Loucy (cell line): Measurements from ENCODE around the gene FBXO11.

ENCODE experiments used
- H2AFZ ChIP-seq: fragments of 200-600 bp; sonication (generic); 2 replicates; pipeline ENCODE4 v1.6.0; 2016; ENCODE audit warnings: antibody characterized with exemption, mild to moderate bottlenecking, low read length, moderate library complexity
- H3F3A ChIP-seq: fragments of 200-600 bp; 2 replicates; pipeline ENCODE4 v1.6.0; 2016; ENCODE audit warnings: antibody characterized with exemption, low read depth, mild to moderate bottlenecking
- H3K27me3 ChIP-seq: fragments of 200-600 bp; sonication (generic); 2 replicates; pipeline ENCODE4 v1.6.1; 2014; ENCODE audit warnings: low read length, mild to moderate bottlenecking; ENCODE audit not compliant: insufficient read depth, poor library complexity, severe bottlenecking
- H3K36me3 ChIP-seq: fragments of 200-600 bp; sonication (generic); 2 replicates; pipeline ENCODE4 v1.6.1; 2016; ENCODE audit warnings: low read length; ENCODE audit not compliant: insufficient read depth
- H3K4me1 ChIP-seq: fragments of 200-600 bp; sonication (generic); 2 replicates; pipeline ENCODE4 v1.5.1; 2014; ENCODE audit warnings: low read length, mild to moderate bottlenecking; ENCODE audit not compliant: insufficient read depth, poor library complexity, severe bottlenecking
- H3K4me2 ChIP-seq: fragments of 200-600 bp; sonication (generic); 2 replicates; pipeline ENCODE4 v1.6.0; 2014; ENCODE audit warnings: antibody characterized with exemption, low read length, low read depth, mild to moderate bottlenecking; ENCODE audit not compliant: poor library complexity, severe bottlenecking
- H3K4me3 ChIP-seq: fragments of 200-600 bp; sonication (generic); 2 replicates; pipeline ENCODE4 v1.5.1; 2014; ENCODE audit warnings: low read length, mild to moderate bottlenecking, mixed read lengths; ENCODE audit not compliant: poor library complexity, severe bottlenecking
- H3K79me2 ChIP-seq: fragments of 200-600 bp; sonication (generic); 2 replicates; pipeline ENCODE4 v1.6.1; 2014; ENCODE audit warnings: low read length; ENCODE audit not compliant: insufficient read depth
- H3K9ac ChIP-seq: fragments of 200-600 bp; sonication (generic); 2 replicates; pipeline ENCODE4 v1.6.0; 2014; ENCODE audit warnings: mild to moderate bottlenecking, low read depth, low read length, moderate library complexity; ENCODE audit not compliant: poor library complexity, severe bottlenecking
- H3K9me2 ChIP-seq: fragments of 200-600 bp; sonication (generic); replicated peaks from 2 replicates; pipeline ENCODE4 v1.6.1; 2016; ENCODE audit warnings: low read depth, low read length, mixed read lengths
- H3K9me3 ChIP-seq: fragments of 200-600 bp; sonication (generic); 2 replicates; pipeline ENCODE4 v1.6.1; 2014; ENCODE audit warnings: mild to moderate bottlenecking, antibody characterized with exemption, low read length, low read depth; ENCODE audit not compliant: insufficient read depth
- H4K20me1 ChIP-seq: fragments of 200-600 bp; sonication (generic); 2 replicates; pipeline ENCODE4 v1.6.0; 2014; ENCODE audit warnings: antibody characterized with exemption, low read length, mild to moderate bottlenecking; ENCODE audit not compliant: insufficient read depth, poor library complexity, severe bottlenecking
- CTCF ChIP-seq: fragments of 200-600 bp; sonication (generic); conservative IDR thresholded peaks from 2 replicates; pipeline ENCODE4 v1.5.1; 2014; ENCODE audit warnings: mild to moderate bottlenecking, antibody characterized with exemption, low read length
- EZH2phosphoT487 ChIP-seq: fragments of 200-600 bp; IDR thresholded peaks from 2 replicates; pipeline ENCODE4 v1.6.1; 2018; ENCODE audit warnings: antibody characterized with exemption, mild to moderate bottlenecking, moderate library complexity, borderline replicate concordance

The FBXO11 gene

DNA sequence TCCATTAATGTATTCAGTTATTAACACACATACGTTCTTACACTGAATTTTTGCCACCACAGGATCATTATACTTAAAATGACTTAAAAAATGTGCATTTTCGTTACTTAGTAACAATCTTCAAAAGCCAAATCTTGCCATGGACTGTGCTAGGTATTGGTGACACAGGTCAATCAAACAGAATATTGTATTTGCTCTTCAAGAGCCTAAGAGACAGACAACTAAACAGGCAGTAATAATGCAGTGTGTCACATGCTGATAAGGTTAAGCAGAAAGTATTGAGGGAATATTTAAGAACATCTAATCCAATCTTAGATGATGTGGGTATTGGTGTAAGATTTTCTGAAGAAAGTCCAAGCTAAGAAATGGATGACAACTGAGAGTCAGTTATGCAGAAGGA is 56.9 kb downstream of the FBXO11 start:
- Histone ChIP-seq H3K79me2 (peaks cover 97% of the 10 kb centered on the region), H3K9me3 (no peaks in the 10 kb centered on the region), H3F3A (no peaks in the 10 kb centered on the region), H3K9ac (no peak overlapping the region), H3K36me3 (peaks cover 11% of the 10 kb centered on the region; the same call in 1 of the 2 replicates), H3K27me3 (no peaks in the 10 kb centered on the region), H2AFZ (no peak overlapping the region), H3K4me1 (peaks cover 8% of the 10 kb centered on the region), H3K9me2 (no peaks in the 10 kb centered on the region), H3K4me2 (no peak overlapping the region), H4K20me1 (peaks cover 64% of the 10 kb centered on the region), H3K4me3 (no peak overlapping the region)
- TF ChIP-seq EZH2phosphoT487 (no peak), CTCF (no peak)

DNA sequence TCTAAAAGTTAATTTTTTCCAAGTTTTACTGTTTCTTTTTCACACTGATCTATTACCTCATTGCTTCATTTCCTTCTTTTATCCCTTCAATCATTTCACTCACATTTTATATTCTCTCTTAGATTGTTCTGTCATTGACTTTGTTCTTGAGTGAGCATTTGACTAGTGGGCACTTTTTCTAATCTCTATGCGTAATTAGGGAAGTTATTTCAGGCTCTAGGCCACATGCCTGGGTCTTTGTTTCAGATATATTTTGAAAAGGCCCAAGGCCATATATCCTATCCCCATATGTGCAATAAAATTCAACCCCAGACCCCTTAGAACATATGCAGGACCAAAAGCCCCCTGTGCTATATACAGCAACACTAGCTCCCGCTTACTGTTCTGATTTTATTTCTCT is 62.1 kb downstream of the FBXO11 start:
- Histone ChIP-seq H3K79me2 (peaks cover 91% of the 10 kb centered on the region), H3K4me3 (no peak overlapping the region), H3K9me2 (no peaks in the 10 kb centered on the region), H4K20me1 (peaks cover 53% of the 10 kb centered on the region), H3K27me3 (no peaks in the 10 kb centered on the region), H3F3A (no peaks in the 10 kb centered on the region), H3K4me2 (no peak overlapping the region), H2AFZ (no peak overlapping the region), H3K9ac (no peak overlapping the region), H3K9me3 (no peaks in the 10 kb centered on the region), H3K36me3 (peaks cover 11% of the 10 kb centered on the region; the same call in 1 of the 2 replicates), H3K4me1 (no peaks in the 10 kb centered on the region)
- no peak for TF ChIP-seq CTCF
- no peak for TF ChIP-seq EZH2phosphoT487

DNA sequence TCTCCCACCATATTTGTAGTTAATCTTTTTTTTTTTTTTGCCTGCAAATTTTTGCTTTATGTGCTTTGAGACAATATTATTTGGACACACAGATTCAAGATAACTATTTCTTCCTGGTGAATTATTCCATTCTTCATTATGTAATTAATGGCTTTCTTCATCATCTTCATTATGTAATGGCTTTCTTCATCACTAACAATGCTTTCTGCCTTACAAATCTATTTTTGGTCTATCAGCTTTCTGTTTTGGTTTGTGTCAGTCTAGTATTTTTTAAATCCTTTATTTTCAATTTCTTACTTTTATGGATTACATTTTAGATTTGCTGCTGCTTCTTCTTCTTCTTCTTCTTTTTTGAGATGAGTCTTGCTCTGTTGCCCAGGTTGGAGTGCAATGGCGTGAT is 62.9 kb downstream of the FBXO11 start:
- H3K36me3 ChIP-seq = peaks cover 18% of the 10 kb centered on the region
- no peaks in the 10 kb centered on the region for H3K9me3 ChIP-seq
- H3F3A ChIP-seq = no peaks in the 10 kb centered on the region
- no peak overlapping the region for H3K4me2 ChIP-seq
- H3K27me3 ChIP-seq = no peaks in the 10 kb centered on the region
- H2AFZ ChIP-seq = no peak overlapping the region
- H3K4me1 ChIP-seq = no peaks in the 10 kb centered on the region
- TF ChIP-seq EZH2phosphoT487 = no peak
- no peak for TF ChIP-seq CTCF
- peaks cover 48% of the 10 kb centered on the region for H4K20me1 ChIP-seq
- no peaks in the 10 kb centered on the region for H3K9me2 ChIP-seq
- H3K79me2 ChIP-seq = peaks cover 89% of the 10 kb centered on the region
- H3K4me3 ChIP-seq = no peak overlapping the region
- no peak overlapping the region for H3K9ac ChIP-seq
